COR-L47 (cell line): ENCODE measurements around the gene TMSB4X.
"Not testable (repeated sequence)": the region's sequence is repeated elsewhere in the genome, so short reads cannot be mapped to it uniquely, and the experiment has no call there.

Experiments used
- DNase-seq: peaks from one replicate; lab custom pipeline; 2025; lab: John Stamatoyannopoulos, UW

Gene TMSB4X

DNA sequence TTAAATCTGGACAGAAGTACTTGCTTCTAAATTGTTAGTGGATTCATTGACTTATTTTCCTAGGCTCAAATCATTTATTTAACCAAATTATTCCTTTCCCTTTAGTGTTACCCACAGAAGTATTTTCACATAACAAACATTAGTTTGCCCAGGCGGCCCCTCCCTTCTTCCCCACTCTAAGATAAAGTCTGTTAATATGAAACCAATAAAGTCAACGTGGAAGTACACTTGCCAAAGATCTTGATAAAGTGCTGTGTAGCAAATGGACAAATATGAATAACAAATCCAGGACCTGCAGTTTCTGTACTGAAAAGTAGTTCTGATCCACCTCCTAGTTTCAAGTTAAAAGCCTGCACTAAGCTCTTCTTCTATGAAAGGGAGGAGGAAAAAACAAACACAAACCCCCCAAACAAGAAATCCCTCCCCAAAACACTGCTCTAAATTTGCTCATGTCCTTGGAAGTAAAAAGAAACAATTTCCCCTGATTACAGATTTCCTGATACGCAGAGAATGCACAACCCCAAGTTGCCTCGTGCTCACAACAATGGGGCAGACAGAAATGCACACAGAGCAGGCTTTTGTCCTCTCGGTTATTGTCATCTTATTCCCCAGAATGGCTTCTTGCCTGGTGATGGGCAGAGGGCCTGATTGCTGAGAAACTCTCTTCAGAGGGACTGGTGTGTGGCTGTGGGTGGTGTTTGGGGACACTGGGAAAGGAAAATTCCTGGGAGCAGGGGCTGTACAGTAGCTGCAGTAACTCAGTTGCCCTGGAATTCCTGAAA, 23.2 kb downstream of the TMSB4X start:
- no peak for DNase-seq

- DNase-seq, result no peak
Measured at GRCh38 chrX:12999422-12999821, 24.5 kb downstream of the TMSB4X start.

DNA sequence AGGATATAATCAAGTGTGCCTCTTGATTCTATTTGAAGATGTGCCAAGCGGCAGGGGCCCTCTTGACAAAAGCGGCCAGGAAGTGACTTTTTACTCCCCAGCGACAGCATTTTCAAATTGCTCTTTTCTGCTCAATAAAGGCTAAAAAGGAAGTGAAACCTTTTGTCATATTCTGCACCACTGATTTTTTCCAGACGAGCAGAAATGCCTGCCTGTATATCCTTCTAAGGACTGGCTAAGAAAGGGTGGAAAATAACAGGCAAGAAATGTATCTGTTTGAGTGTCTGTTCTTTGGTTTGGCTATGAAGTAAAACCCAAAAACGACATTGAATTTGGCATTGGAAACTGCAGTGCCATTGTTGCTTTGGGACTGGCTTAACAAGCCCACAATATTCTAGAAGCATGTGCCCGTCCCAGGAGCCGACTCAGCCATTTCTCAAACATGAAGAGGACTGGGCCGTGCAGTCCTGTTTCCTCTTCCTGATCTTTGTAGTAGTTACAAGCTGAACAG, 25.4 kb downstream of the TMSB4X start:
- DNase-seq, result no peak

DNA sequence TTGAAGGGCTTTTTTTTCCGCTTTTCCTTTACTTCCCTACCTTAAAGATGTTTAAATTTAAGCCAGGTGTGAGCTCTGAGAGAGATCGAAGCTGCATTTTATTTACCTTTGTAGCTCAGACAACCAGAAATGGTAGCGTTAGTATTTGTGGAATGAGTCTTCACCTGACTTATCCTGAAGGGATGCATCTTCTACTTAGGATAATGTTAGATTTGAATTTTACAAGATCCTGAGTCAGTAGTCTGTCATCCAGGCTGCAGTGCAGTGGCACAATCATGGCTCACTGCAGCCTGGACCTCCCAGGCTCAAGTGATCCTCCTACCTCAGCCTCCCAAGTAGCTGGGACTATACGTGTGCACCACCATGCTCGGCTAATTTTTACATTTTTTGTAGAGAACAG, 26.2 kb downstream of the TMSB4X start:
- DNase-seq, result no peak

DNA sequence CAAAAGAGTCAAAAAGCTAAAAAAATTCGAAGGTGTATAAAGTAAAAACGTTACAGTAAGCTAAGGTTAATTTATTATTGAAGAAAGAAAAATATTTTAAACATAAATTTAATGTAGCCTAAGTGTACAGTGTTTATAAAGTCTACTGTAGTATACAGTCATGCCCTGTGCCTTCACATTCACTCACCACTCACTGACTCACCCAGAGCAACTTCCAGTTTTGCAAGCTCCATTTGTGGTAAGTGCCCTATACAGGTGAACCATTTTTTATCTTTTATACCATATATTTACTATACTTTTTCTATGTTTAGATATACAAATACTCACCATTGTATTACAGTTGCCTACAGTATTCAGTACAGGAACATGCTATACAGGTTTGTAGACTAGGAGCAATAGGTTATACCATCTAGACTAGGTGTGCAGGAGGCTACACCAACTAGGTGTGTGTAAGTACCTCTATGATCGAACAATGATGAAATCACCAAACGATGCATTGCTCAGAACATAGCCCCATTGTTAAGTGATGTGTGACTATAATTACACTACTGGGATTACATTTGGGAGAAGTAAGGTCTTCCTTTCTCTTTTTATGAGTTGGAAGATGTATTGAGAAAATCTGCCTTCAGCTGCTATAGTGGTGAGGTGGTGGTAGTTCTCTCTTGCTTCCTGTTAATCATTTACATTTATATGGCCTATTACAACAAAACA, 27.2 kb downstream of the TMSB4X start:
- DNase-seq, result no peak

DNA sequence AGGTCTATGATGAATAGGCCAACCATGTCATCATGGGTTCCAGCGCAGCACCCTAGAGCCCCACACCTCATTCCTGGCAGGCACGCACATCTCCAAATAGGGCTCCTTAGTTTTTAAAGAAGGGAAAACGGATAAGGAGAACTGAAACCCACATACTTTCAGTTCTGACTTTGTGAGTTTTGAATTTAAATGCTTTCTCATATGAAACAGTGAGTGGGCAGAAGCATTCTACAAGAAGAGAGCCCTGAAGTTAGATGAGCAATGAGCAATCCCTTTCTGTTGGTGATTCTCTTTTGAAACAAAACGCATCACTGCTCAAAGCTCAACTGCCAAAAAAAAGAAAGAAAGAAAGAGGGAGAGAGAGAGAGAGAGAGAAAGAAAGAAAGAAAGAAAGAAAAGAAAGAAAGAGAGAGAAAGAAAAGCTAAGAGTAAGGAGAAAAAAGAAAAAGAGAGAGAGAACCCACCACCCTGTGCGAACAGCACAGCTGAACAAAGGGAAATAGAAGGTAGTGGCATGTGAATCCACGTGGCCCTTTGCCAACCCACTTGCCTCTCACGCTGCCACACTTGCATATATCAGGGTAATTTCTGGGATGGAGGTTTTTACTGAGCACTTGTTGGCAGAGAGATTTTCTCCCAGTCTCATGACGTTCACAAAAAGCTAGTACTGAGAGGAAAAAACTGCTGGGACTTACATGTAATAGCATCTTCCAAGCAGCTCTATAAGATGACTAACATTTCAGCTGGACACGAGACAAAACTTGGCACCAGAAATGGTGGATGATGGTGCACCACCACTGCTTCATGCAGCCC, 31.0 kb downstream of the TMSB4X start:
- no peak for DNase-seq

GRCh38 chrX:13007519-13008188, 32.7 kb downstream of the TMSB4X start:
- no peak for DNase-seq

DNA sequence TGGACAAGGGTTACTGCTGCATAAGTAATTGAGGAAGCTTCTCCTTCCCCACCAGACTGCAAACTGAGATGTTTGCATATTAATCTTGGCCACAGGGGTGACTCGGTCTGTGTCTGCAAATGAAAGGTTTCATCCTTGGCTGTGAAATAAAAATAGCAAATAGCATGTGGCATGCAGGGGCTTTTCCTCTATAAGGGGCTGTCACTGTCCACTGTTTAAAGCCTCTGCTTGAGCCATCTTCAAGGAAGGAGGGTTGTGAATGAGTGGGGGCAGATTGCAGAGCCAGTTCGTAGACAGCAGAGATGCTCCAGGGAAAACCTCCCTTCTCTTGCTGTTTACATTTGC, 33.3 kb downstream of the TMSB4X start:
- DNase-seq, result no peak

DNA sequence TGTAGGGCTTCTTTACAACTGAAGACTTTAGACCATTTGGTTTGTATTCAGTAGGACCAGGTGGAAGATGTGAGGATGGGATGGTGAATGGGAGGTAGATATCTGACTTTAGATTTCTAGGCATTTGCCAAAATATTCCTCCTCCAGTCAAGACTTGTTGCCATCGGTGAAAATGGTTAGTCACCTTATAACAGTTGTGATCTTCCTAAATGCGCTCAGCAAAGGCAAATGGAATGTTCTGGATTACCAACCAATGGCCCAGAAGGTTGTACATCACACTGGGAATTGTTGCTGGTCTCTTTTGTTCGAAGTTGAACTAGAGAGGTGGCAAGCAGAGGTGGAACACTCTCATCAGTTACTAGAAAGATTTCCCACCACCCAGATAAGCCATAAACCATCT, 33.9 kb downstream of the TMSB4X start:
- DNase-seq, result no peak

- no peak for DNase-seq
Measured at GRCh38 chrX:13009273-13009672, 34.4 kb downstream of the TMSB4X start.

DNA sequence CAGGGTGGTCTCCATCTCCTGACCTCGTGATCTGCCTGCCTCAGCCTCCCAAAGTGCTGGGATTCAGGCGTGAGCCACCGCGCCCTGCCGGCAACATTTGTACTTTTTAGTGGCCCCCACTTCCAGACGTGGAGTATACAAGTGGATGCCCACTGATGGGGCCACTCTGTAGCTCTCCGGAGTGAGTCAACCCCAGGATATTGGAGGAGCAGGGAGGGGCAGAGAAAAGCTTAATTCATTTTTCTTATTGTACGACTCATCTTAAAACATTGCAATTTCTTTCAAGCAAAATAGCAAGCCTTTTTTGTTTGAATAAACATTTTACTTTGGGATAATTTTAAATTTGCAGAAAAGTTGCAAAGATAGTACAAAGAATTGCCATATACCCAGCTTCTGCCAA, 34.9 kb downstream of the TMSB4X start:
- DNase-seq, result no peak

GRCh38 chrX:13010546-13010945, 35.6 kb downstream of the TMSB4X start:
- DNase-seq, result no peak

DNA sequence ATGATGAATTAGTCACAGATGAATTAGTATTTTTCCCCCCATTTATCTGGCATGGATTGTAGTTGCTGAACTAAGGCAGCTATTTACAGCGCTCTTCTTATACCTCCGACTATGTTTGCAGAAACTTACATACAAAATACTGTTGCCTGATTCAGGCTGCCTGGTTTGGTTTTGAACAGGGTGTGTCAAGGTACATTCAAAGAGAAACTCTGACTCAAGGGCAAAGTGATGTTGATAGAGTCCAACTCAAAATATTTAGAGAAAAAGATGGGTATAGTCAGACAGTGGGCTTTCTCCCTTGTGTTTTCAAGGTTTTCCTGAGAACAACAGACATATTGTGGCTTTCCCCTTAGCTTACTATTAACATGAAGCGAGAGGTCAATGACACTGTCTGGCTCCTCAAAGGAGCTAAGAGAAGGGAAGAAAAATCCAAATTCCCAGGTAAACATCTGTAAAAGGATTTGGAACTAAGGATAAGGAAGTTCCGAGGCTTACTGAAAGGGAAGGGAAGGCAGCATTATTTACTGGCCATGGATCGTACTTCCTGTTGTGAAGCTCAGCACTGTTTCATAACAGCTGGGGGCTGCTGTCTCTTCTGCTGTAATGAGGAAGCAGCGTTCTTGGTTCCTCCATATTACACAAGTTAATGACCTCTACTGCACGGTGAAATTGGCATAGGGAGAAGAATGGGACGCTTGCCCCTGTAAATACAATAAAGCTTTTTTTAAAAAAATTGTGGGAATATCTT, 38.6 kb downstream of the TMSB4X start:
- DNase-seq, result no peak

DNA sequence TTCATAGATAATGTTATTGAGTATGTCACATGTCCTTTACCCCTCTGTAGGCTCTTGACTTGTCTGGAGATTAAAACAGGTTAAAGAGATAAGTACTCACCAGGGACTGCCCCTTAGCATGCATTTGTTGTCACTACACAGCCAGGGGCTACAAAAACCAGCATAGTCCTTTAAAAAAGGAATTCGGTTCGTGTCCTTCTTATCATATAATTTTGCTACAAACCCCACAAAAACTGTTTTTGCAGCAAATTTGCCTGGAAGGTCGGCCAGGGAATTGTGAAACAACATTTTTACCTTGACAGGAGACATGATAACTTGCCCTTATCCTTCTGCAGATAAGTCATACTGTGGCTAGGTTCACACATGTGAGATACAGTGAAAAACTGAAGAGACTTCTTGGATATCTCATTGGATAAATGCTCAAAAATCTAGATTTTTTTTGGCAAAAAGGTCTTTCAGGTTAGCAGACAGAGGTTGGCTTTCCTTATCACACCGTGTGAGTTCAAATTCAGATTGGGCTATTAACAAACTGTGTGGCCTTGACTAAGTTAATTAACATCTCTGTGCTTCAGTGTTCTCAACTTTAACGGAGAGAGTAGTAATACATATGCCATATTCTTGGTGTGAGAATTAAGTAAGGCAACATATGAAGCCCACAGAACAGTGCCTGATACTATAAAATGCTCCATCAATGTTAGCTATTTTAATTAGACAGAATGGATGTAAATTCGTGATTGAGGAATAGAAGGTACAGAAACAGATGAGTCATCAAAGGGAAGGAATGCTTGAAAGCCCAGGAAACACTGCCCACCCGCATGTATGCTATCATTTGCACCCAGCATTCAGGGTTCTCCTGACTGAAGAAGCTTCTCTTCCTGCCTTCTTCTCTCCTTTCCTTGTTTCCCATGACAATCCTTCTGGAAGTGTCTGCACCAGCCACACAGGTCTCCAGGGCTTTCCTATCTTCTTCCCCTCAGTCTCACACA, 39.5 kb downstream of the TMSB4X start:
- DNase-seq, result no peak

DNA sequence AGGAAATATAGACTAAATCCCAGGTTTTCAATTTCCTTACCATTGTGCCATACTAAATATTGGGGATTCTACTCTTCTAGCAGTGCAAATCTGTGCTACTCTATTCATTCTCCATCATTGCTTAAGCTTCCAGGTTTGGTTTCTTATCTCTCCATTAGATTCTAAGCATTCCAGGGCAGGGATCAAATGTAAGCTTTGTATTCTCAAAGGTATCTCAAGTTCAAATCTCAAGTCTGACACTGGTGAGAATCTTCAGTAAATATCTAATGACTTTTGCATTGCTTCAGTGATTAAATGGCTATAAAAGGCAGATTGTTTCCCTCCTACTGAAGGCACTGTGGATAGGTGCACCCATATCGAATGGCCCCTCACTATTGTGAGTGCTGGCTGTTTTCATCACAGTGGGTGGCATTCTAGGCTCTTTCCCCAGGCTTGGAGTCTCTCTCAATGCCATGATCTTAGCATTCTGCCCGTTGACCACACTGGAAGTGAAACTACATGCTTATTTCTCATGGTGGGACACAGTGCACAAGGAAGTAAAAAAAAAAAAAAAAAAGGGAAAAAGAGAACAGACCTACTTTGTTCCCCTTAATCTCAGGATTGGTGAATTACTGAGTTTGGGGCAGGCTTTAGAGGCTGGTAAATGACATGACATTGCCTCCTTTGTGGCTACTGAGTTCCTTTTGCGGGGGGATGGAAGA, 40.8 kb downstream of the TMSB4X start:
- DNase-seq, result no peak

DNA sequence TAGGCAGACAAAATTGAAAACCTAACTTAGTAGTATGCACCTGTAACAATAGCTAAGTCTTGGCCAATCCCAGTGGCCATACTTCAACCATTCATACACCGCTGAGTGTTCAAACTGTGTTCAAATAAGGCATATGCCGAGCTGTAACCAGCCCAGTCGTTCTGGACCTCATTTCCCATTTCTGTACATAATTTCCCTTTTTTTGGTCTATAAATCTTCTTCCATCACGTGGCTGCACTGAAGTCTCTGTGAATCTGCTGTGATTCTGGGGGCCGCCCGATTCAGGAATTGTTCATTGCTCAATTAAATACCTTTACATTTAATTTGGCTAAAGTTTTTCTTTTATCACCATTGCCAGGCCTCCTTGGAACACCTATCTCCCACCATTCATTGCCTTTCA, 41.8 kb downstream of the TMSB4X start:
- not testable (repeated sequence) for DNase-seq

DNA sequence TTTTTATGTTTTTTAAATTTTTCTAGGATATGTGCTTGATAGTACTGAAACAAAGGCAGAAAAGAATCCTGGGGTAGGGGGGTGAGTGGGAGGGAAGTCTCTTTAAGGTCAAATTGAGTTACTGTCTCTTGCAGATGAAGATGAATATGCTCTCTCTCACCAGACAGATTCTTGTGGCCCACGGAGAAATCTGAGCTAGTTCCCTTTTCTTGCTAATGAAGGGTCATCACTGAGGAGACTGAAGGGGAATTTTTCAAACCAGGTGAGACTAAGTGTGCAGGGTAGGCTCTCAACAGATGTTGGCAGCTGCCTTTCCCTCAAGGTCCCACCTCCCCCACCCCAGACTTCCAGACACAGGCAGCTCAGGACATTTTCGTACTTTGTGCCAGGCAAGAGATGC, 48.0 kb downstream of the TMSB4X start:
- DNase-seq, result no peak

DNA sequence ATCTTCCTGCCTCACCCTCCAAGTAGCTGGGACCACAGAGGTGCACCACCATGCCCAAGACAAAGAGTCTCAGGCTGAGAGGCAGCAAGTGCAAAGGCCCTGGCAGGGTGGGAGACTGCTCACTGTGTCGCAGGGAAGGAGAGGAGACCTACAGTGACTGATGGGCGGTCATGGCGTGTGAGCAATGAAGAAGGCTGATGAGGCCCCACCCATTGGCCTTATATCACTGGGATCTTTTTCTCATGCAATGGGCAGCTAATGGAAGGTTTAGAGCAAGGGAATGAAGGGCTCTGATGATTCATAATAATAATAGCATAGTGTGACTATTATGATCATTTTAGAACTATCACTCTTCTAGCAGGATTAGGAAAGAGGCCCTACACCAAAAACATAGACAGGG, 48.7 kb downstream of the TMSB4X start:
- no peak for DNase-seq

GRCh38 chrX:13023979-13024378, 49.1 kb downstream of the TMSB4X start:
- DNase-seq, result no peak

GRCh38 chrX:13024986-13025385, 50.1 kb downstream of the TMSB4X start:
- DNase-seq, result no peak
